ENCODE results near the gene FOXP1.

Gene FOXP1

GRCh38 chr3:71313844-71314243 is 269.7 kb downstream of the FOXP1 start:
- no peak for DNase-seq (ENCODE audit: extremely low read depth in 1 of 2, low read depth in 1 of 2)

GRCh38 chr3:71312461-71312860 is 271.1 kb downstream of the FOXP1 start:
- DNase-seq (ENCODE audit: extremely low read depth in 1 of 2, low read depth in 1 of 2): no peak

GRCh38 chr3:71311661-71312046 is 271.9 kb downstream of the FOXP1 start:
- DNase-seq (ENCODE audit: extremely low read depth in 1 of 2, low read depth in 1 of 2): no peak

- DNase-seq (ENCODE audit: extremely low read depth in 1 of 2, low read depth in 1 of 2): no peak
Measured at GRCh38 chr3:71310980-71311660, 272.4 kb downstream of the FOXP1 start.

GRCh38 chr3:71310359-71310979 is 273.1 kb downstream of the FOXP1 start:
- DNase-seq (ENCODE audit: extremely low read depth in 1 of 2, low read depth in 1 of 2): no peak

- DNase-seq (ENCODE audit: extremely low read depth in 1 of 2, low read depth in 1 of 2): no peak
Measured at GRCh38 chr3:71309886-71310285, 273.6 kb downstream of the FOXP1 start.

- no peak for DNase-seq (ENCODE audit: extremely low read depth in 1 of 2, low read depth in 1 of 2)
Measured at GRCh38 chr3:71309342-71309741, 274.2 kb downstream of the FOXP1 start.

- no peak for DNase-seq (ENCODE audit: extremely low read depth in 1 of 2, low read depth in 1 of 2)
Measured at GRCh38 chr3:71308836-71309235, 274.7 kb downstream of the FOXP1 start.

GRCh38 chr3:71307991-71308697 is 275.4 kb downstream of the FOXP1 start:
- DNase-seq (ENCODE audit: extremely low read depth in 1 of 2, low read depth in 1 of 2): no peak

- DNase-seq (ENCODE audit: extremely low read depth in 1 of 2, low read depth in 1 of 2): no peak
Measured at GRCh38 chr3:71305231-71306206, 278.0 kb downstream of the FOXP1 start.

GRCh38 chr3:71304684-71305083 is 278.8 kb downstream of the FOXP1 start:
- no peak for DNase-seq (ENCODE audit: extremely low read depth in 1 of 2, low read depth in 1 of 2)

GRCh38 chr3:71304247-71304646 is 279.3 kb downstream of the FOXP1 start:
- no peak for DNase-seq (ENCODE audit: extremely low read depth in 1 of 2, low read depth in 1 of 2)

GRCh38 chr3:71303627-71304200 is 279.8 kb downstream of the FOXP1 start:
- no peak for DNase-seq (ENCODE audit: extremely low read depth in 1 of 2, low read depth in 1 of 2)

- DNase-seq (ENCODE audit: extremely low read depth in 1 of 2, low read depth in 1 of 2): no peak
Measured at GRCh38 chr3:71302604-71303003, 280.9 kb downstream of the FOXP1 start.

- DNase-seq (ENCODE audit: extremely low read depth in 1 of 2, low read depth in 1 of 2): no peak
Measured at GRCh38 chr3:71300951-71301393, 282.6 kb downstream of the FOXP1 start.

- peak in 1 of 2 donors; percentile 34 for DNase-seq (ENCODE audit: extremely low read depth in 1 of 2, low read depth in 1 of 2)
Measured at GRCh38 chr3:71299160-71299559, 284.4 kb downstream of the FOXP1 start.

- DNase-seq (ENCODE audit: extremely low read depth in 1 of 2, low read depth in 1 of 2): no peak
Measured at GRCh38 chr3:71294919-71295318, 288.6 kb downstream of the FOXP1 start.

- DNase-seq (ENCODE audit: extremely low read depth in 1 of 2, low read depth in 1 of 2): no peak
Measured at GRCh38 chr3:71290301-71290700, 293.2 kb downstream of the FOXP1 start.

GRCh38 chr3:71288269-71288930 is 295.1 kb downstream of the FOXP1 start:
- no peak for DNase-seq (ENCODE audit: extremely low read depth in 1 of 2, low read depth in 1 of 2)

GRCh38 chr3:71285086-71285485 is 298.4 kb downstream of the FOXP1 start:
- DNase-seq (ENCODE audit: extremely low read depth in 1 of 2, low read depth in 1 of 2): no peak
